Breast epithelium (tissue), 4 donors: ENCODE measurements around the gene EVL. TPM values are rescaled to one million over a fixed set of nuclear protein-coding genes. Genes with fewer than 3 reads are reported as not detected.

Experiments
- DNase-seq, 2 donors: peaks; one replicate each; pipeline ENCODE4 v3.0.0-alpha.2; 2019; ENCODE audit warnings: low spot score in 2 of 2
- H3K27ac ChIP-seq, 2 donors: fragments of 200-600 bp; sonication (generic) in 1 of 2; one replicate each; pipeline ENCODE4 v1.5.1; 2016 to 2019; ENCODE audit warnings: mild to moderate bottlenecking in 1 of 2
- H3K27me3 ChIP-seq, 2 donors: fragments of 200-600 bp; sonication (generic) in 1 of 2; one replicate each; pipeline versions ENCODE4 v1.5.1 to v1.6.0; 2017 to 2019; ENCODE audit warnings: control low read depth in 1 of 2, mild to moderate bottlenecking in 1 of 2
- H3K36me3 ChIP-seq: fragments of 200-600 bp; one replicate; pipeline ENCODE4 v1.5.1; 2019
- H3K4me1 ChIP-seq, 2 donors: fragments of 200-600 bp; sonication (generic); one replicate each; pipeline ENCODE4 v1.5.1; 2016 to 2019; ENCODE audit warnings: control low read depth in 1 of 2
- H3K4me3 ChIP-seq, 3 donors: fragments of 200-600 bp; sonication (generic); 1 replicate in 2 of 3; 2 replicates in 1 of 3; pipeline ENCODE4 v1.5.1; 2016 to 2019; ENCODE audit warnings: mild to moderate bottlenecking in 3 of 3, moderate library complexity in 2 of 3
- H3K9me3 ChIP-seq, 2 donors: fragments of 200-600 bp; sonication (generic) in 1 of 2; one replicate each; pipeline ENCODE4 v1.5.1; 2016 to 2019; ENCODE audit warnings: control low read depth in 1 of 2
- CTCF ChIP-seq, 3 donors: fragments of 450-650 bp; IDR thresholded peaks; one replicate each; pipeline ENCODE4 v1.5.1; 2016 to 2017; ENCODE audit warnings: antibody characterized with exemption in 3 of 3, mild to moderate bottlenecking in 3 of 3, moderate library complexity in 3 of 3
- POLR2A ChIP-seq: fragments of 450-650 bp; IDR thresholded peaks from one replicate; pipeline ENCODE4 v1.6.1; 2016; ENCODE audit warnings: antibody characterized with exemption, mild to moderate bottlenecking, moderate library complexity
- POLR2AphosphoS5 ChIP-seq, 3 donors: sonication (generic); formaldehyde crosslinking; IDR thresholded peaks; one replicate each; pipeline ENCODE4 v1.6.1; 2017; ENCODE audit warnings: antibody characterized with exemption in 3 of 3
- intact Hi-C: fragments of 100-400 bp; cut with DNase I; formaldehyde crosslinking; loops from one replicate; pipeline ENCODE4 v1.15.1; 2023; ENCODE audit warnings: low total_unique reads
- total RNA-seq, 3 donors: library from RNA; depleted of rRNA; stranded (reverse); fragments of >200 nt; gene quantifications; one replicate each; pipeline ENCODE4 v1.1.0, GENCODE V29; 2016

EVL gene
- total RNA-seq, 3 donors from 2014 or later: 50.7 to 116 (median 107) TPM

- Histone ChIP-seq H3K9me3 (no peaks in the 10 kb centered on the region), H3K36me3 (no peaks in the 10 kb centered on the region), H3K4me1 (peaks cover 0 to 34% of the 10 kb centered on the region in 2 donors), H3K27me3 (no peaks in the 10 kb centered on the region), H3K4me3 (no peak overlapping the region), H3K27ac (peak overlapping the region in 1 of 2 donors; percentile 32)
- no peak for DNase-seq
- intact Hi-C loops: no loop called here
- TF ChIP-seq POLR2A: no peak
- no peak for TF ChIP-seq CTCF (IDR thresholded peaks at IDR 0.05)
These were observed 37.0 kb downstream of the EVL start for GRCh38 chr14:100102156-100102785.

- TF ChIP-seq CTCF (IDR thresholded peaks at IDR 0.05) (no peak), POLR2AphosphoS5 (IDR thresholded peaks at IDR 0.05) (no peak), POLR2A (no peak)
- Histone ChIP-seq H3K9me3 (no peaks in the 10 kb centered on the region), H3K4me1 (peaks cover 0 to 40% of the 10 kb centered on the region in 2 donors), H3K4me3 (no peak overlapping the region), H3K27me3 (no peaks in the 10 kb centered on the region), H3K27ac (peak overlapping the region; percentile 45 to 56), H3K36me3 (no peaks in the 10 kb centered on the region)
- intact Hi-C loops: no loop called here
- DNase-seq: no peak
These were observed 38.2 kb downstream of the EVL start for GRCh38 chr14:100103250-100104005.

DNA sequence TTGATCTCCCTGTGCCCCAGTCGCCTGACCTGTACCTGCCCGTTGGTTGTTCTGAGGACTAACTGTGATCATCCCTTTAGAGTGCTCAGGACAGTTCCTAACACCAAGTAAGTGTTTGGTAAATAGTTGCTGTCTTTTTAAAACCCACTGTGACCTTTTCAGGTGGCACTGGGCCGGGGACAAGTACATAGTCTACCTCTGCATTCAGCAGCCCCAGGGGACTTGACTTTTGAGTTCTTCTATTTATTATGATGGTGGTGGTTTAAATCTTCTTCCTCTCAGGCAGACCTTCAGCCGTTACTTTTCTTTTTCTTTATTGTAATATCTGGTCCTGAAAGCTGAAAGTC, 38.8 kb downstream of the EVL start:
- intact Hi-C loops: no loop called here
- H3K4me1 ChIP-seq: peaks cover 0 to 42% of the 10 kb centered on the region in 2 donors

GRCh38 chr14:100104523-100105300, 39.5 kb downstream of the EVL start:
- Histone ChIP-seq H3K9me3 (no peaks in the 10 kb centered on the region), H3K4me3 (no peak overlapping the region), H3K36me3 (no peaks in the 10 kb centered on the region), H3K27ac (peak overlapping the region; percentile 50 to 72), H3K27me3 (no peaks in the 10 kb centered on the region), H3K4me1 (peaks cover 0 to 36% of the 10 kb centered on the region in 2 donors)
- TF ChIP-seq CTCF (IDR thresholded peaks at IDR 0.05) (no peak), POLR2A (no peak), POLR2AphosphoS5 (IDR thresholded peaks at IDR 0.05) (no peak)
- no peak for DNase-seq
- intact Hi-C loops: loop anchor here (5.0 kb wide), 1 partner anchor 122 kb away; no protein-coding TSS in a partner anchor

More for the DNA sequence above, 38.8 kb downstream of the EVL start:
- no peak for DNase-seq
- no peaks in the 10 kb centered on the region for H3K36me3 ChIP-seq
- no peaks in the 10 kb centered on the region for H3K9me3 ChIP-seq
- H3K27me3 ChIP-seq: no peaks in the 10 kb centered on the region
- TF ChIP-seq CTCF (IDR thresholded peaks at IDR 0.05) (no peak), POLR2AphosphoS5 (IDR thresholded peaks at IDR 0.05) (no peak), POLR2A (no peak)
- H3K4me3 ChIP-seq: no peak overlapping the region
- H3K27ac ChIP-seq: peak overlapping the region in 1 of 2 donors; percentile 45
